Measurements from ENCODE around the gene FBXO22.

FBXO22 gene

GRCh38 chr15:75926931-75927330 is 23.3 kb downstream of the FBXO22 start:
- H3K4me3 ChIP-seq (replicated peaks; ENCODE audit: insufficient read depth, low read length): no peak overlapping the region
- H3K27me3 ChIP-seq (ENCODE audit: insufficient read depth, poor library complexity, severe bottlenecking): no peaks in the 10 kb centered on the region
- no peak for DNase-seq (ENCODE audit: low read depth in 1 of 2, low spot score in 1 of 2)
- TF ChIP-seq POLR2AphosphoS5 (IDR thresholded peaks at IDR 0.05; ENCODE audit: low read depth): no peak
- no peak for TF ChIP-seq REST (IDR thresholded peaks at IDR 0.05; ENCODE audit: insufficient replicate concordance, low read depth)
- no peak for TF ChIP-seq CTCF (IDR thresholded peaks at IDR 0.05; ENCODE audit: insufficient read depth, low read length)
- no peak for TF ChIP-seq GABPA (IDR thresholded peaks at IDR 0.05; ENCODE audit: low read depth)
- no peak for TF ChIP-seq SPI1 (IDR thresholded peaks at IDR 0.05; ENCODE audit: borderline replicate concordance, low read depth)
- H3K27ac ChIP-seq (replicated peaks): no peak overlapping the region

- no peak overlapping the region for H3K27ac ChIP-seq (replicated peaks)
- no peak for TF ChIP-seq SPI1 (IDR thresholded peaks at IDR 0.05; ENCODE audit: borderline replicate concordance, low read depth)
- TF ChIP-seq REST (IDR thresholded peaks at IDR 0.05; ENCODE audit: insufficient replicate concordance, low read depth): no peak
- no peak for TF ChIP-seq POLR2AphosphoS5 (IDR thresholded peaks at IDR 0.05; ENCODE audit: low read depth)
- no peak for TF ChIP-seq GABPA (IDR thresholded peaks at IDR 0.05; ENCODE audit: low read depth)
- TF ChIP-seq CTCF (IDR thresholded peaks at IDR 0.05; ENCODE audit: insufficient read depth, low read length): no peak
- no peak for DNase-seq (ENCODE audit: low read depth in 1 of 2, low spot score in 1 of 2)
These were observed 23.9 kb downstream of the FBXO22 start for GRCh38 chr15:75927601-75928000.

GRCh38 chr15:75928680-75929608 is 25.3 kb downstream of the FBXO22 start:
- H3K27me3 ChIP-seq (ENCODE audit: insufficient read depth, poor library complexity, severe bottlenecking): no peaks in the 10 kb centered on the region
- no peak overlapping the region for H3K27ac ChIP-seq (replicated peaks)
- H3K4me3 ChIP-seq (replicated peaks; ENCODE audit: insufficient read depth, low read length): no peak overlapping the region
- no peak for TF ChIP-seq GABPA (IDR thresholded peaks at IDR 0.05; ENCODE audit: low read depth)
- TF ChIP-seq POLR2AphosphoS5 (IDR thresholded peaks at IDR 0.05; ENCODE audit: low read depth): no peak
- no peak for TF ChIP-seq REST (IDR thresholded peaks at IDR 0.05; ENCODE audit: insufficient replicate concordance, low read depth)
- TF ChIP-seq SPI1 (IDR thresholded peaks at IDR 0.05; ENCODE audit: borderline replicate concordance, low read depth): no peak
- TF ChIP-seq CTCF (IDR thresholded peaks at IDR 0.05; ENCODE audit: insufficient read depth, low read length): no peak
- peak in 1 of 2 experiments; percentile 32 for DNase-seq (ENCODE audit: low read depth in 1 of 2, low spot score in 1 of 2)

More at GRCh38 chr15:75927601-75928000, 23.9 kb downstream of the FBXO22 start:
- Histone ChIP-seq H3K27me3 (ENCODE audit: insufficient read depth, poor library complexity, severe bottlenecking) (no peaks in the 10 kb centered on the region), H3K4me3 (replicated peaks; ENCODE audit: insufficient read depth, low read length) (no peak overlapping the region)

All from HL-60 (cell line).